ENCODE results near the gene C10orf62. TPM values are rescaled to one million over a fixed set of nuclear protein-coding genes. Genes with fewer than 3 reads are reported as not detected.

The C10orf62 gene
- total and polyA plus RNA-seq, 2 of the 13 experiments (the other 11 are each of a cell fraction or from before 2014, with no cell fraction given): 0.61 to 1.6 TPM

DNA sequence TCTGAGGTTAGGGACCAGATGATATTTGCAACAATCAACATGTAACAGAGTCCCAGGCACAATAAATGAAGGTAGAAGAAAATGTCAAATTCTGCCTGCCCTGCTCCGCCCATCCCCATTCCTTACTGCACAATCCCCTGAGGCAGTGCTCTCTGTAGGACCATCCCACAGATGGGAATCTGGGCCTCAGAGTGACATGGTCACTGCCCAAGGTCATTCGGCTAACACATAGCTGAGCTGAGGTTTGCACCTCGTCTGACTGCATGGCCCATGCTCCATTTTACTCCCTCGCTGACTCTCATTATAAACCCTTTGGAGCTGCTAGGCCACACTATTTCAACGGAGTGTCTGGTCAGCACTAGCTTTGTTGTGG is 4.1 kb upstream of the C10orf62 start (continued):
- TF ChIP-seq, protein P1, sequence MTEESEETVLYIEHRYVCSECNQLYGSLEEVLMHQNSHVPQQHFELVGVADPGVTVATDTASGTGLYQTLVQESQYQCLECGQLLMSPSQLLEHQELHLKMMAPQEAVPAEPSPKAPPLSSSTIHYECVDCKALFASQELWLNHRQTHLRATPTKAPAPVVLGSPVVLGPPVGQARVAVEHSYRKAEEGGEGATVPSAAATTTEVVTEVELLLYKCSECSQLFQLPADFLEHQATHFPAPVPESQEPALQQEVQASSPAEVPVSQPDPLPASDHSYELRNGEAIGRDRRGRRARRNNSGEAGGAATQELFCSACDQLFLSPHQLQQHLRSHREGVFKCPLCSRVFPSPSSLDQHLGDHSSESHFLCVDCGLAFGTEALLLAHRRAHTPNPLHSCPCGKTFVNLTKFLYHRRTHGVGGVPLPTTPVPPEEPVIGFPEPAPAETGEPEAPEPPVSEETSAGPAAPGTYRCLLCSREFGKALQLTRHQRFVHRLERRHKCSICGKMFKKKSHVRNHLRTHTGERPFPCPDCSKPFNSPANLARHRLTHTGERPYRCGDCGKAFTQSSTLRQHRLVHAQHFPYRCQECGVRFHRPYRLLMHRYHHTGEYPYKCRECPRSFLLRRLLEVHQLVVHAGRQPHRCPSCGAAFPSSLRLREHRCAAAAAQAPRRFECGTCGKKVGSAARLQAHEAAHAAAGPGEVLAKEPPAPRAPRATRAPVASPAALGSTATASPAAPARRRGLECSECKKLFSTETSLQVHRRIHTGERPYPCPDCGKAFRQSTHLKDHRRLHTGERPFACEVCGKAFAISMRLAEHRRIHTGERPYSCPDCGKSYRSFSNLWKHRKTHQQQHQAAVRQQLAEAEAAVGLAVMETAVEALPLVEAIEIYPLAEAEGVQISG (CRISPR knock-in tag; IDR thresholded peaks at IDR 0.05): peak; percentile 0; the same call in 1 of the 2 replicates

DNA sequence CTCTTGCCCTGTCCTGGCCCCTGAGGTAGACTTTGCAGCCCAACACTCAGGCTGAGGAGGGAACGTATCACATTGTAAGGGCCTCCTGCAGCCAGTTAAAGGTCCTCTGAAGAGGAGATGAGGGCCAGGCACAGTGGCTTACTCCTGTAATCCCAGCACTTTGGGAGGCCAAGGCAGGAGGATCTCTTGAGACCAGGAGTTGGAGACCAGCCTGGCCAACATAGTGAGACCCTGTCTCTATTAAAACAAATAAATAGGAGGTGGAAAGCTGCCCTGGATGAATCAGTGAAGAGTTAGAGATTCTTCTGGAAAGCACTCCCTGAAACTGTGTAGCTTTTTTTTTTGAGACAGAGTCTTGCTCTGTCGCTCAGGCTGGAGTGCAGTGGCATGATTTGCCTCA is 2.3 kb upstream of the C10orf62 start:
- no TSS peak for BruUV-seq (replicated peaks)
- no peak for FAIRE-seq
- ChIA-PET CTCF (ENCODE audit: low intra/inter-chr PET ratio, low total read pairs) (no interaction called here), POLR2A (no interaction called here)
- Histone ChIP-seq H3K79me2 (ENCODE audit: insufficient read depth, low read length) (peaks cover 3% of the 10 kb centered on the region), H3K27me3 (ENCODE audit: control insufficient read depth in 1 of 2, insufficient read depth in 2 of 2, low read length in 2 of 2) (no peaks in the 10 kb centered on the region), H3K36me3 (replicated peaks in 1 of 2; ENCODE audit: control insufficient read depth in 1 of 2, insufficient read depth in 2 of 2, low read length in 2 of 2) (no peaks in the 10 kb centered on the region; a peak in 1 of 5 replicates), H3K4me2 (ENCODE audit: low read depth, low read length) (0 out of 2 replicates have a peak overlapping the region, but pooled peaks have one; percentile 39), H3K4me3 (replicated peaks in 1 of 3; ENCODE audit: insufficient read depth in 1 of 3, low read depth in 2 of 3, low read length in 3 of 3) (no peak overlapping the region), H4K20me1 (ENCODE audit: insufficient read depth, low read length) (no peaks in the 10 kb centered on the region), H2AFZ (ENCODE audit: low read length) (no peak overlapping the region), H3K9ac (ENCODE audit: insufficient read depth, low read depth, low read length) (no peak overlapping the region), H3K4me1 (ENCODE audit: insufficient read depth, low read length) (peaks cover 72% of the 10 kb centered on the region), H3K27ac (ENCODE audit: extremely low read length, insufficient read depth, low read length) (peak overlapping the region; percentile 45), H3K9me3 (ENCODE audit: low read length) (no peaks in the 10 kb centered on the region)
- no peak for ATAC-seq
- in situ Hi-C loops (cut with HindIII; ENCODE audit: extremely low pct_ligation_motif_present, low pct_unique_long_range_greater_than_20kb) (no loop called here), intact Hi-C loops (cut with micrococcal nuclease; ENCODE audit: unreplicated experiment) (no loop called here)
- 81% methylated on average over 2 of the region's 2 CpGs for WGBS (ENCODE audit: low lambda C conversion rate)
- DNase-seq (ENCODE audit: low spot score): no peak
- no peak for TF ChIP-seq SMC3 (IDR thresholded peaks at IDR 0.05; ENCODE audit: low read length)
- TF ChIP-seq, protein P2, sequence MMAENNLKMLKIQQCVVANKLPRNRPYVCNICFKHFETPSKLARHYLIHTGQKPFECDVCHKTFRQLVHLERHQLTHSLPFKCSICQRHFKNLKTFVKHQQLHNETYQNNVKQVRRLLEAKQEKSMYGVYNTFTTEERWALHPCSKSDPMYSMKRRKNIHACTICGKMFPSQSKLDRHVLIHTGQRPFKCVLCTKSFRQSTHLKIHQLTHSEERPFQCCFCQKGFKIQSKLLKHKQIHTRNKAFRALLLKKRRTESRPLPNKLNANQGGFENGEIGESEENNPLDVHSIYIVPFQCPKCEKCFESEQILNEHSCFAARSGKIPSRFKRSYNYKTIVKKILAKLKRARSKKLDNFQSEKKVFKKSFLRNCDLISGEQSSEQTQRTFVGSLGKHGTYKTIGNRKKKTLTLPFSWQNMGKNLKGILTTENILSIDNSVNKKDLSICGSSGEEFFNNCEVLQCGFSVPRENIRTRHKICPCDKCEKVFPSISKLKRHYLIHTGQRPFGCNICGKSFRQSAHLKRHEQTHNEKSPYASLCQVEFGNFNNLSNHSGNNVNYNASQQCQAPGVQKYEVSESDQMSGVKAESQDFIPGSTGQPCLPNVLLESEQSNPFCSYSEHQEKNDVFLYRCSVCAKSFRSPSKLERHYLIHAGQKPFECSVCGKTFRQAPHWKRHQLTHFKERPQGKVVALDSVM (CRISPR knock-in tag; IDR thresholded peaks at IDR 0.05): peak; percentile 69
- 0 out of 2 replicates have a peak, but pooled peaks have one; percentile 28 for TF ChIP-seq ZNF121 (CRISPR knock-in tag; IDR thresholded peaks at IDR 0.05)
- TF ChIP-seq ETV6 (CRISPR knock-in tag; conservative IDR thresholded peaks at IDR 0.05): no peak
- TF ChIP-seq ZNF20 (CRISPR knock-in tag; IDR thresholded peaks at IDR 0.05): no peak
- TF ChIP-seq, protein P3, sequence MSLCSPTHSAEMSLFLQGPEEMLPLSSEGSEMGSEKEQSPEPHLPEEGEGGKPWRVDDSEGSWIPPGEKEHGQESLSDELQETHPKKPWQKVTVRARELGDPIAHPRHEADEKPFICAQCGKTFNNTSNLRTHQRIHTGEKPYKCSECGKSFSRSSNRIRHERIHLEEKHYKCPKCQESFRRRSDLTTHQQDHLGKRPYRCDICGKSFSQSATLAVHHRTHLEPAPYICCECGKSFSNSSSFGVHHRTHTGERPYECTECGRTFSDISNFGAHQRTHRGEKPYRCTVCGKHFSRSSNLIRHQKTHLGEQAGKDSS (CRISPR knock-in tag; IDR thresholded peaks at IDR 0.05; ENCODE audit: borderline replicate concordance, low read depth): no peak
- TF ChIP-seq, protein P4, sequence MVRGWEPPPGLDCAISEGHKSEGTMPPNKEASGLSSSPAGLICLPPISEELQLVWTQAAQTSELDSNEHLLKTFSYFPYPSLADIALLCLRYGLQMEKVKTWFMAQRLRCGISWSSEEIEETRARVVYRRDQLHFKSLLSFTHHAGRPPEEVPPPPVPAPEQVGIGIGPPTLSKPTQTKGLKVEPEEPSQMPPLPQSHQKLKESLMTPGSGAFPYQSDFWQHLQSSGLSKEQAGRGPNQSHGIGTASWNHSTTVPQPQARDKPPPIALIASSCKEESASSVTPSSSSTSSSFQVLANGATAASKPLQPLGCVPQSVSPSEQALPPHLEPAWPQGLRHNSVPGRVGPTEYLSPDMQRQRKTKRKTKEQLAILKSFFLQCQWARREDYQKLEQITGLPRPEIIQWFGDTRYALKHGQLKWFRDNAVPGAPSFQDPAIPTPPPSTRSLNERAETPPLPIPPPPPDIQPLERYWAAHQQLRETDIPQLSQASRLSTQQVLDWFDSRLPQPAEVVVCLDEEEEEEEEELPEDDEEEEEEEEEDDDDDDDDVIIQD (CRISPR knock-in tag; IDR thresholded peaks at IDR 0.05; ENCODE audit: low read depth): no peak
- TF ChIP-seq, protein P5, sequence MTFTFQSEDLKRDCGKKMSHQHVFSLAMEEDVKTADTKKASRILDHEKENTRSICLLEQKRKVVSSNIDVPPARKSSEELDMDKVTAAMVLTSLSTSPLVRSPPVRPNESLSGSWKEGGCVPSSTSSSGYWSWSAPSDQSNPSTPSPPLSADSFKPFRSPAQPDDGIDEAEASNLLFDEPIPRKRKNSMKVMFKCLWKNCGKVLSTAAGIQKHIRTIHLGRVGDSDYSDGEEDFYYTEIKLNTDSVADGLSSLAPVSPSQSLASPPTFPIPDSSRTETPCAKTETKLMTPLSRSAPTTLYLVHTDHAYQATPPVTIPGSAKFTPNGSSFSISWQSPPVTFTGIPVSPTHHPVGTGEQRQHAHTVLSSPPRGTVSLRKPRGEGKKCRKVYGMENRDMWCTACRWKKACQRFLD (CRISPR knock-in tag; IDR thresholded peaks at IDR 0.05; ENCODE audit: borderline replicate concordance): no peak
- no peak for TF ChIP-seq RFX3 (CRISPR knock-in tag; IDR thresholded peaks at IDR 0.05)
- TF ChIP-seq TMF1 (CRISPR knock-in tag; IDR thresholded peaks at IDR 0.05; ENCODE audit: low read depth): no peak
- TF ChIP-seq, protein P6, sequence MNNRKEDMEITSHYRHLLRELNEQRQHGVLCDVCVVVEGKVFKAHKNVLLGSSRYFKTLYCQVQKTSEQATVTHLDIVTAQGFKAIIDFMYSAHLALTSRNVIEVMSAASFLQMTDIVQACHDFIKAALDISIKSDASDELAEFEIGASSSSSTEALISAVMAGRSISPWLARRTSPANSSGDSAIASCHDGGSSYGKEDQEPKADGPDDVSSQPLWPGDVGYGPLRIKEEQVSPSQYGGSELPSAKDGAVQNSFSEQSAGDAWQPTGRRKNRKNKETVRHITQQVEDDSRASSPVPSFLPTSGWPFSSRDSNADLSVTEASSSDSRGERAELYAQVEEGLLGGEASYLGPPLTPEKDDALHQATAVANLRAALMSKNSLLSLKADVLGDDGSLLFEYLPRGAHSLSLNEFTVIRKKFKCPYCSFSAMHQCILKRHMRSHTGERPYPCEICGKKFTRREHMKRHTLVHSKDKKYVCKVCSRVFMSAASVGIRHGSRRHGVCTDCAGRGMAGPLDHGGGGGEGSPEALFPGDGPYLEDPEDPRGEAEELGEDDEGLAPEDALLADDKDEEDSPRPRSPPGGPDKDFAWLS (CRISPR knock-in tag; IDR thresholded peaks at IDR 0.05; ENCODE audit: borderline replicate concordance): no peak
- no peak for TF ChIP-seq NFE2L2 (IDR thresholded peaks at IDR 0.05; ENCODE audit: low read length)
